ENCODE measurements around the gene TRIM66.

- TF ChIP-seq POLR2AphosphoS5 (IDR thresholded peaks at IDR 0.05; ENCODE audit: borderline replicate concordance, low read depth, low read length) (no peak), EZH2 (IDR thresholded peaks at IDR 0.05) (no peak)
Measured at GRCh38 chr11:8720868-8721608, 38.6 kb upstream of the TRIM66 start.
